Neural progenitor cell (in vitro differentiated cells): ENCODE measurements around the gene SYT13. TPM values are rescaled to one million over a fixed set of nuclear protein-coding genes. Genes with fewer than 3 reads are reported as not detected.

Experiments used
- DNase-seq: peaks from one replicate; pipeline ENCODE4 v3.0.0-alpha.2; 2016; ENCODE audit warnings: low spot score
- H2AFZ ChIP-seq: fragments of 200-600 bp; sonication (generic); replicated peaks from 2 replicates; pipeline ENCODE4 v1.6.1; 2016; ENCODE audit warnings: antibody characterized with exemption
- H3F3A ChIP-seq: fragments of 200-600 bp; sonication (generic); 2 replicates; pipeline ENCODE4 v1.6.1; 2016; ENCODE audit warnings: antibody characterized with exemption, low read depth
- H3K27ac ChIP-seq: fragments of 200-600 bp; sonication (generic); 2 replicates; pipeline ENCODE4 v1.5.1; 2016; ENCODE audit warnings: mild to moderate bottlenecking
- H3K27me3 ChIP-seq: fragments of 200-600 bp; sonication (generic); 2 replicates; pipeline ENCODE4 v1.6.1; 2016; ENCODE audit warnings: mild to moderate bottlenecking, moderate library complexity
- H3K36me3 ChIP-seq: fragments of 200-600 bp; sonication (generic); 2 replicates; pipeline ENCODE4 v1.5.1; 2016
- H3K4me1 ChIP-seq: fragments of 200-600 bp; sonication (generic); 2 replicates; pipeline ENCODE4 v1.6.1; 2016; ENCODE audit warnings: mixed run types
- H3K4me2 ChIP-seq: fragments of 200-600 bp; sonication (generic); 2 replicates; pipeline ENCODE4 v1.6.1; 2016
- H3K4me3 ChIP-seq: fragments of 200-600 bp; sonication (generic); 2 replicates; pipeline ENCODE4 v1.5.1; 2016
- H3K79me2 ChIP-seq: fragments of 200-600 bp; sonication (generic); 2 replicates; pipeline ENCODE4 v1.6.1; 2016; ENCODE audit warnings: low read depth
- H3K9ac ChIP-seq: fragments of 200-600 bp; sonication (generic); 2 replicates; pipeline ENCODE4 v1.6.1; 2016
- H3K9me3 ChIP-seq: fragments of 200-600 bp; sonication (generic); 2 replicates; pipeline ENCODE4 v1.5.1; 2016; ENCODE audit warnings: low read depth
- H4K20me1 ChIP-seq: fragments of 200-600 bp; sonication (generic); 2 replicates; pipeline ENCODE4 v1.6.1; 2016; ENCODE audit warnings: low read depth
- H3K27ac Mint-ChIP-seq: 3 replicates; pipeline ENCODE4 v1.8.0; 2021; ENCODE audit warnings: mixed read lengths
- H3K27me3 Mint-ChIP-seq: 2 replicates; pipeline ENCODE4 v1.8.0; 2022; ENCODE audit warnings: low read depth, mild to moderate bottlenecking, inconsistent platforms, moderate library complexity, mixed read lengths; ENCODE audit not compliant: insufficient read depth
- H3K36me3 Mint-ChIP-seq: 3 replicates; pipeline ENCODE4 v1.8.0; 2021; ENCODE audit warnings: mixed read lengths
- H3K4me1 Mint-ChIP-seq: 3 replicates; pipeline ENCODE4 v1.8.0; 2021; ENCODE audit warnings: mixed read lengths
- H3K4me3 Mint-ChIP-seq: 3 replicates; pipeline ENCODE4 v1.8.0; 2021; ENCODE audit warnings: mild to moderate bottlenecking, moderate library complexity, mixed read lengths
- H3K9me3 Mint-ChIP-seq: 3 replicates; pipeline ENCODE4 v1.8.0; 2020; ENCODE audit warnings: mixed read lengths
- CTCF ChIP-seq: fragments of 200-600 bp; sonication (generic); IDR thresholded peaks from 2 replicates; pipeline ENCODE4 v1.5.1; 2017; ENCODE audit warnings: antibody characterized with exemption, mild to moderate bottlenecking
- EZH2 ChIP-seq: fragments of 200-600 bp; sonication (generic); IDR thresholded peaks from 2 replicates; pipeline ENCODE4 v1.6.1; 2017; ENCODE audit warnings: antibody characterized with exemption, mild to moderate bottlenecking, moderate library complexity
- EZH2phosphoT487 ChIP-seq: fragments of 200-600 bp; sonication (generic); IDR thresholded peaks from 2 replicates; pipeline ENCODE4 v1.6.1; 2017; ENCODE audit warnings: antibody characterized with exemption
- total RNA-seq: library from RNA; depleted of rRNA; stranded (reverse); fragments of >200 nt; gene quantifications from 2 replicates; pipeline ENCODE4 v1.2.3, GENCODE V29; 2015; ENCODE audit warnings: low replicate concordance

SYT13 gene
- total RNA-seq, 1 donor from 2014 or later, result 8.6 TPM

- peaks cover 6% of the 10 kb centered on the region for H3K27me3 ChIP-seq
- H3K9me3 Mint-ChIP-seq, result no peaks in the 10 kb centered on the region
These were observed 20.0 kb downstream of the SYT13 start for GRCh38 chr11:45265969-45266675.

GRCh38 chr11:45264839-45265515 lies 21.2 kb downstream of the SYT13 start:
- no peak overlapping the region for H3K4me3 ChIP-seq
- no peak for DNase-seq
- Mint-ChIP-seq H3K36me3 (no peaks in the 10 kb centered on the region), H3K9me3 (no peaks in the 10 kb centered on the region), H3K27me3 (no peaks in the 10 kb centered on the region), H3K4me3 (no peak overlapping the region), H3K4me1 (peaks cover 7% of the 10 kb centered on the region), H3K27ac (no peak overlapping the region)
- H3K9me3 ChIP-seq, result no peaks in the 10 kb centered on the region
- no peak overlapping the region for H2AFZ ChIP-seq
- H3K27ac ChIP-seq, result no peak overlapping the region
- no peaks in the 10 kb centered on the region for H3K79me2 ChIP-seq
- no peak overlapping the region for H3K9ac ChIP-seq
- H3F3A ChIP-seq, result peaks cover 4% of the 10 kb centered on the region
- no peaks in the 10 kb centered on the region for H4K20me1 ChIP-seq
- H3K27me3 ChIP-seq, result no peaks in the 10 kb centered on the region
- TF ChIP-seq EZH2phosphoT487, result no peak
- no peak for TF ChIP-seq CTCF
- TF ChIP-seq EZH2, result no peak
- H3K4me2 ChIP-seq, result no peak overlapping the region
- no peaks in the 10 kb centered on the region for H3K36me3 ChIP-seq
- peaks cover 11% of the 10 kb centered on the region for H3K4me1 ChIP-seq

More at GRCh38 chr11:45265969-45266675, 20.0 kb downstream of the SYT13 start:
- TF ChIP-seq EZH2 (no peak), EZH2phosphoT487 (no peak), CTCF (no peak)
- no peak for DNase-seq
- Mint-ChIP-seq H3K36me3 (no peaks in the 10 kb centered on the region), H3K4me3 (no peak overlapping the region), H3K4me1 (peaks cover 7% of the 10 kb centered on the region), H3K27ac (no peak overlapping the region), H3K27me3 (peaks cover 1% of the 10 kb centered on the region)
- peaks cover 4% of the 10 kb centered on the region for H3F3A ChIP-seq
- no peaks in the 10 kb centered on the region for H3K79me2 ChIP-seq
- H4K20me1 ChIP-seq, result no peaks in the 10 kb centered on the region
- H3K9ac ChIP-seq, result no peak overlapping the region
- no peaks in the 10 kb centered on the region for H3K9me3 ChIP-seq
- H3K4me1 ChIP-seq, result peaks cover 11% of the 10 kb centered on the region
- no peak overlapping the region for H3K4me2 ChIP-seq
- H3K27ac ChIP-seq, result no peak overlapping the region
- H3K4me3 ChIP-seq, result no peak overlapping the region
- H2AFZ ChIP-seq, result no peak overlapping the region
- H3K36me3 ChIP-seq, result no peaks in the 10 kb centered on the region

- no peaks in the 10 kb centered on the region for H3K79me2 ChIP-seq
- no peaks in the 10 kb centered on the region for H4K20me1 ChIP-seq
- no peak overlapping the region for H3K4me3 Mint-ChIP-seq
- peaks cover 16% of the 10 kb centered on the region for H3K4me1 ChIP-seq
- no peak for DNase-seq
- H3K4me2 ChIP-seq, result no peak overlapping the region
- H3K27ac Mint-ChIP-seq, result no peak overlapping the region
- no peak overlapping the region for H3K4me3 ChIP-seq
- H3K9me3 Mint-ChIP-seq, result no peaks in the 10 kb centered on the region
- H2AFZ ChIP-seq, result no peak overlapping the region
- H3K36me3 Mint-ChIP-seq, result no peaks in the 10 kb centered on the region
- no peaks in the 10 kb centered on the region for H3K27me3 ChIP-seq
- no peaks in the 10 kb centered on the region for H3K9me3 ChIP-seq
- peaks cover 3% of the 10 kb centered on the region for H3K27me3 Mint-ChIP-seq
- H3K4me1 Mint-ChIP-seq, result peaks cover 7% of the 10 kb centered on the region
- peaks cover 4% of the 10 kb centered on the region for H3F3A ChIP-seq
- no peak overlapping the region for H3K9ac ChIP-seq
- no peak for TF ChIP-seq EZH2phosphoT487
- TF ChIP-seq EZH2, result no peak
- no peak for TF ChIP-seq CTCF
- no peaks in the 10 kb centered on the region for H3K36me3 ChIP-seq
- no peak overlapping the region for H3K27ac ChIP-seq
These were observed 22.4 kb downstream of the SYT13 start for GRCh38 chr11:45263773-45264172.
